OCI-LY1 (cell line): ENCODE data around the gene PARD6A.
"Not testable (repeated sequence)": the region's sequence is repeated elsewhere in the genome, so short reads cannot be mapped to it uniquely, and the experiment has no call there.

Experiments used
- EZH2 ChIP-seq: fragments of 200-600 bp; sonication (generic), shearing (Covaris generic); IDR thresholded peaks from 2 replicates; pipeline ENCODE4 v1.8.0; 2017; ENCODE audit warnings: borderline replicate concordance, mixed run types, mild to moderate bottlenecking, antibody characterized with exemption, low read length, moderate library complexity, mixed read lengths
- TF ChIP-seq, protein P1 (sequence below): fragments of 200-600 bp; sonication (generic), shearing (Covaris generic); IDR thresholded peaks from 2 replicates; pipeline ENCODE4 v1.5.1; 2017; ENCODE audit warnings: mild to moderate bottlenecking, antibody characterized with exemption, low read length, moderate library complexity, mixed read lengths

DNA sequence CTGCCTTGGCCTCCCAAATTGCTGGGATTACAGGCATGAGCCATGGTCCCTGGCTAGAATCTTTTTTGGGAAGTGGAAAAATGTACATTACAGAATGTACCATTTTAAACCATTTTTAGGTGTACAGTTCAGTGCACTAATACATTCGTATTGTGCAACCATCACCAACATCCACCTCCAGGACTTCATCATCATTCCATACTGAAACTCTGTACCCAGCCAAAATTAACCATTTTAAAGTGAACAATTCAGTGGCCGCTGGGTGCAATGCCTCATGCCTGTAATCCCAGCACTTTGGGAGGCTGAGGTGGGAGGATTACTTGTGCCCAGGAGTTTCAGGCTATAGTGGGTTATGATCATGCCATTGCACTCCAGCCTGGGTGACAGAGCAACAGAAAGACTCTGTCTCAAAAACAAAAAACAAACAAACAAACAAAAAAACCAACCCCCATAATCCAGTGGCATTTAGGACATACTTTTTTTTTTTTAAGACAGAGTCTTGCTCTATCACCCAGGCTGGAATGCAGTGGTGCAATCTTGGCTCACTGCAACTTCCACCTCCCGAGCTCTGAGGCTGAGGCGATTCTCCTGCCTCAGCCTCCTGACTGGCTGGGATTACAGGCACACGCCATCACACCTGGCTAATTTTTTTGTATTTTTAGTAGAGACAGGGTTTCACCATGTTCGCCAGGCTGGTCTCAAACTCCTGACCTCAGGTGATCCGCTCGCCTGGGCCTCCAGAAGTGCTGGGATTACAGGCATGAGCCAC, 32.9 kb downstream of the PARD6A start:
- TF ChIP-seq, protein P1, sequence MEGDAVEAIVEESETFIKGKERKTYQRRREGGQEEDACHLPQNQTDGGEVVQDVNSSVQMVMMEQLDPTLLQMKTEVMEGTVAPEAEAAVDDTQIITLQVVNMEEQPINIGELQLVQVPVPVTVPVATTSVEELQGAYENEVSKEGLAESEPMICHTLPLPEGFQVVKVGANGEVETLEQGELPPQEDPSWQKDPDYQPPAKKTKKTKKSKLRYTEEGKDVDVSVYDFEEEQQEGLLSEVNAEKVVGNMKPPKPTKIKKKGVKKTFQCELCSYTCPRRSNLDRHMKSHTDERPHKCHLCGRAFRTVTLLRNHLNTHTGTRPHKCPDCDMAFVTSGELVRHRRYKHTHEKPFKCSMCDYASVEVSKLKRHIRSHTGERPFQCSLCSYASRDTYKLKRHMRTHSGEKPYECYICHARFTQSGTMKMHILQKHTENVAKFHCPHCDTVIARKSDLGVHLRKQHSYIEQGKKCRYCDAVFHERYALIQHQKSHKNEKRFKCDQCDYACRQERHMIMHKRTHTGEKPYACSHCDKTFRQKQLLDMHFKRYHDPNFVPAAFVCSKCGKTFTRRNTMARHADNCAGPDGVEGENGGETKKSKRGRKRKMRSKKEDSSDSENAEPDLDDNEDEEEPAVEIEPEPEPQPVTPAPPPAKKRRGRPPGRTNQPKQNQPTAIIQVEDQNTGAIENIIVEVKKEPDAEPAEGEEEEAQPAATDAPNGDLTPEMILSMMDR: not testable (repeated sequence)
- not testable (repeated sequence) for TF ChIP-seq EZH2
